ENCODE data around the gene ZNF200.
"Not testable (repeated sequence)": the region's sequence is repeated elsewhere in the genome, so short reads cannot be mapped to it uniquely, and the experiment has no call there.

The ZNF200 gene

GRCh38 chr16:3252967-3253366 lies 18.0 kb upstream of the ZNF200 start:
- no peak for DNase-seq

- DNase-seq: no peak
Measured at GRCh38 chr16:3249451-3249850, 14.5 kb upstream of the ZNF200 start.

GRCh38 chr16:3249020-3249419 lies 14.1 kb upstream of the ZNF200 start:
- DNase-seq: no peak

GRCh38 chr16:3248596-3248995 lies 13.6 kb upstream of the ZNF200 start:
- DNase-seq: no peak

GRCh38 chr16:3246876-3247275 lies 11.9 kb upstream of the ZNF200 start:
- no peak for DNase-seq

- no peak for DNase-seq
Measured at GRCh38 chr16:3246002-3246401, 11.0 kb upstream of the ZNF200 start.

- no peak for DNase-seq
Measured at GRCh38 chr16:3243882-3244281, 8.9 kb upstream of the ZNF200 start.

GRCh38 chr16:3242709-3243108 lies 7.8 kb upstream of the ZNF200 start:
- no peak for DNase-seq

- no peak for DNase-seq
Measured at GRCh38 chr16:3241761-3242160, 6.8 kb upstream of the ZNF200 start.

GRCh38 chr16:3235856-3236669 lies 1.1 kb upstream of the ZNF200 start:
- DNase-seq: no peak

- DNase-seq: no peak
Measured at GRCh38 chr16:3234543-3234856, 458 bp downstream of the ZNF200 start.

- DNase-seq: no peak
Measured at GRCh38 chr16:3223913-3224515, 10.9 kb downstream of the ZNF200 start.

GRCh38 chr16:3220839-3221238 lies 14.1 kb downstream of the ZNF200 start:
- no peak for DNase-seq

GRCh38 chr16:3216263-3216640 lies 18.7 kb downstream of the ZNF200 start:
- no peak for DNase-seq

GRCh38 chr16:3215601-3216262 lies 19.2 kb downstream of the ZNF200 start:
- DNase-seq: no peak

- no peak for DNase-seq
Measured at GRCh38 chr16:3214904-3215600, 19.9 kb downstream of the ZNF200 start.

GRCh38 chr16:3212567-3212966 lies 22.4 kb downstream of the ZNF200 start:
- no peak for DNase-seq

GRCh38 chr16:3212006-3212405 lies 23.0 kb downstream of the ZNF200 start:
- DNase-seq: no peak

- no peak for DNase-seq
Measured at GRCh38 chr16:3207086-3207953, 27.6 kb downstream of the ZNF200 start.

GRCh38 chr16:3205939-3206338 lies 29.0 kb downstream of the ZNF200 start:
- DNase-seq: not testable (repeated sequence)

GRCh38 chr16:3202903-3203539 lies 31.9 kb downstream of the ZNF200 start:
- no peak for DNase-seq
